Epithelial cell of proximal tubule (primary cell): ENCODE measurements around the gene SLC4A3. TPM values are rescaled to one million over a fixed set of nuclear protein-coding genes. Genes with fewer than 3 reads are reported as not detected.

Experiments used
- DNase-seq: peaks from one replicate; pipeline ENCODE4 v3.0.0-alpha.2; 2011; ENCODE audit warnings: low read depth
- H3K4me3 ChIP-seq: 2 replicates; pipeline ENCODE4 v1.5.1; 2011; ENCODE audit warnings: low read depth, mild to moderate bottlenecking, low read length
- CTCF ChIP-seq: conservative IDR thresholded peaks from 2 replicates; pipeline ENCODE4 v1.5.1; 2012; ENCODE audit warnings: low read depth, mild to moderate bottlenecking, low read length
- total RNA-seq: library from RNA; depleted of rRNA; stranded (reverse); fragments of >200 nt; gene quantifications from 2 replicates; pipeline ENCODE4 v1.2.3, GENCODE V29; 2015

Gene SLC4A3
- total RNA-seq, 1 donor from 2014 or later, result 12.2 TPM

- H3K4me3 ChIP-seq, result no peak overlapping the region
- no peak for TF ChIP-seq CTCF
- no peak for DNase-seq
Observed at GRCh38 chr2:219665926-219666325, 38.5 kb downstream of the SLC4A3 start.

- no peak for DNase-seq
- H3K4me3 ChIP-seq, result no peak overlapping the region
- TF ChIP-seq CTCF, result no peak
Observed at GRCh38 chr2:219668316-219668715, 40.9 kb downstream of the SLC4A3 start.

GRCh38 chr2:219670386-219670785 is 43.0 kb downstream of the SLC4A3 start:
- no peak for DNase-seq
- H3K4me3 ChIP-seq, result no peak overlapping the region
- TF ChIP-seq CTCF, result no peak

DNA sequence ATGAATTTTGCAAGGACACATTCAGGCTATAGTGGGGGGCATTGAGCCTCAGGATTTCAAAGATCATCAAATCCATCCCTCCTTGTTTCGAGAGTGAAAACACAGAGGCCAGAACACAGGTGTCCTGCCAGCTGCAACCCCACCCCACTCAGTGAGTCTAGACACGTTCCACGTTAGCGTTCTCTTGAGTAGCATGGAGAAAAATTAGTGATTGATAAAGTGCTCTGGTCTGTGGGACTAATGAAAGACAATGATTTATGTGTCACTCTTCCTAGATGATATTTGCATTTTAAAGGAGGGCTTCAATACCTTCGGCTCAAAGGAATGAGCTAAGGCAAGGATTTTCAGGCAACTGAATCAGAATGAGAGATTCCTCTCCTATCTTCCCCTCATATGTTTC is 43.8 kb downstream of the SLC4A3 start:
- no peak overlapping the region for H3K4me3 ChIP-seq
- DNase-seq, result no peak
- TF ChIP-seq CTCF, result no peak

DNA sequence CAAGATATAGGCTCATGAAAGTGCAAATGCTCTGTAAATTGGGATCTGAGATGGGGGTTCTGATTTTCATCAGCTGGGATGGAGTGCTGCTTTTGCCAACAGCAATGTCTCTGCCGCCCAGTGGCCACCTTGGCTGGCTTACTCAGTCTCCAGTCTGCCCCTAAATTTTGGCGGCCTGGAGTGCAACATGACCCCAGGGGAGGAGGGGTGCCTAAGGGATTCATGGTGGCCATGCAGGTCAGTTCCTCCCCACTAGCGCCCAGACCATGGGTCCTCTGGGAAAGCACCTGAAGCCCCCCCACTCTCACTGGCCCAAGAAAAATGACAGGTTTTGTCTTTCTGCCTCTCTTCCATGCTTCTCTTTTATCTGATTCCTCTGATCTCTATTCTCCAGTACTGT is 45.0 kb downstream of the SLC4A3 start:
- H3K4me3 ChIP-seq, result no peak overlapping the region
- TF ChIP-seq CTCF, result no peak
- no peak for DNase-seq

- TF ChIP-seq CTCF, result no peak
- H3K4me3 ChIP-seq, result no peak overlapping the region
- DNase-seq, result no peak
Observed at GRCh38 chr2:219675221-219675620, 47.8 kb downstream of the SLC4A3 start.

- DNase-seq, result no peak
- H3K4me3 ChIP-seq, result no peak overlapping the region
- TF ChIP-seq CTCF, result no peak
Observed at GRCh38 chr2:219676586-219676985, 49.2 kb downstream of the SLC4A3 start.
